HG03457 (cell line): ENCODE results near the gene LRRC25.
"Not testable (repeated sequence)": the region's sequence is repeated elsewhere in the genome, so short reads cannot be mapped to it uniquely, and the experiment has no call there.

ENCODE experiments used
- ATAC-seq: cut with Tn5 transposase; IDR thresholded peaks from one replicate; pipeline ENCODE4 v1.9.1; 2021; ENCODE audit warnings: moderate number of reproducible peaks; ENCODE audit not compliant: unreplicated experiment

Gene LRRC25

GRCh38 chr19:18380843-18381242 is 16.6 kb downstream of the LRRC25 start:
- ATAC-seq, result no peak

GRCh38 chr19:18379803-18380747 is 17.3 kb downstream of the LRRC25 start:
- no peak for ATAC-seq

- ATAC-seq, result no peak
Measured at GRCh38 chr19:18377026-18377425, 20.4 kb downstream of the LRRC25 start.

GRCh38 chr19:18373892-18374629 is 23.4 kb downstream of the LRRC25 start:
- peak; percentile 81 for ATAC-seq

GRCh38 chr19:18373407-18373891 is 24.0 kb downstream of the LRRC25 start:
- no peak for ATAC-seq

- no peak for ATAC-seq
Measured at GRCh38 chr19:18368504-18369222, 28.8 kb downstream of the LRRC25 start.

- ATAC-seq, result no peak
Measured at GRCh38 chr19:18366021-18366435, 31.4 kb downstream of the LRRC25 start.

- ATAC-seq, result no peak
Measured at GRCh38 chr19:18364826-18365528, 32.4 kb downstream of the LRRC25 start.

- not testable (repeated sequence) for ATAC-seq
Measured at GRCh38 chr19:18364277-18364825, 33.1 kb downstream of the LRRC25 start.

GRCh38 chr19:18363787-18364186 is 33.6 kb downstream of the LRRC25 start:
- ATAC-seq, result no peak

GRCh38 chr19:18362934-18363542 is 34.4 kb downstream of the LRRC25 start:
- no peak for ATAC-seq

- no peak for ATAC-seq
Measured at GRCh38 chr19:18361646-18362045, 35.8 kb downstream of the LRRC25 start.

- ATAC-seq, result no peak
Measured at GRCh38 chr19:18357041-18357440, 40.4 kb downstream of the LRRC25 start.

- ATAC-seq, result not testable (repeated sequence)
Measured at GRCh38 chr19:18354743-18355142, 42.7 kb downstream of the LRRC25 start.

- no peak for ATAC-seq
Measured at GRCh38 chr19:18353378-18354005, 43.9 kb downstream of the LRRC25 start.

GRCh38 chr19:18351544-18351943 is 45.9 kb downstream of the LRRC25 start:
- ATAC-seq, result no peak

- no peak for ATAC-seq
Measured at GRCh38 chr19:18350490-18350889, 46.9 kb downstream of the LRRC25 start.

GRCh38 chr19:18349524-18350128 is 47.8 kb downstream of the LRRC25 start:
- no peak for ATAC-seq

GRCh38 chr19:18348818-18349339 is 48.5 kb downstream of the LRRC25 start:
- not testable (repeated sequence) for ATAC-seq
